HUES6 (cell line): Measurements from ENCODE around the gene AHRR.
"Not testable (repeated sequence)": the region's sequence is repeated elsewhere in the genome, so short reads cannot be mapped to it uniquely, and the experiment has no call there.

Source experiments
- H3K27ac ChIP-seq: 2 replicates; pipeline ENCODE4 v1.7.0; 2013; ENCODE audit warnings: low read depth, mild to moderate bottlenecking, low read length, inconsistent platforms
- H3K27me3 ChIP-seq: 2 replicates; pipeline ENCODE4 v1.6.1; 2013; ENCODE audit warnings: low read length; ENCODE audit not compliant: control insufficient read depth, insufficient read depth
- H3K36me3 ChIP-seq: 2 replicates; pipeline ENCODE4 v1.6.1; 2013; ENCODE audit warnings: low read length; ENCODE audit not compliant: control insufficient read depth, insufficient read depth
- H3K4me1 ChIP-seq: 2 replicates; pipeline ENCODE4 v1.6.1; 2013; ENCODE audit warnings: low read length; ENCODE audit not compliant: control insufficient read depth, insufficient read depth
- H3K4me3 ChIP-seq: 2 replicates; pipeline ENCODE4 v1.5.1; 2013; ENCODE audit warnings: low read depth, low read length
- H3K9ac ChIP-seq: one replicate; pipeline ENCODE4 v1.6.1; 2013; ENCODE audit warnings: mild to moderate bottlenecking, low read length
- H3K9me3 ChIP-seq: 2 replicates; pipeline ENCODE4 v1.6.1; 2013; ENCODE audit warnings: low read depth, low read length; ENCODE audit not compliant: control insufficient read depth, insufficient read depth

Gene AHRR

DNA sequence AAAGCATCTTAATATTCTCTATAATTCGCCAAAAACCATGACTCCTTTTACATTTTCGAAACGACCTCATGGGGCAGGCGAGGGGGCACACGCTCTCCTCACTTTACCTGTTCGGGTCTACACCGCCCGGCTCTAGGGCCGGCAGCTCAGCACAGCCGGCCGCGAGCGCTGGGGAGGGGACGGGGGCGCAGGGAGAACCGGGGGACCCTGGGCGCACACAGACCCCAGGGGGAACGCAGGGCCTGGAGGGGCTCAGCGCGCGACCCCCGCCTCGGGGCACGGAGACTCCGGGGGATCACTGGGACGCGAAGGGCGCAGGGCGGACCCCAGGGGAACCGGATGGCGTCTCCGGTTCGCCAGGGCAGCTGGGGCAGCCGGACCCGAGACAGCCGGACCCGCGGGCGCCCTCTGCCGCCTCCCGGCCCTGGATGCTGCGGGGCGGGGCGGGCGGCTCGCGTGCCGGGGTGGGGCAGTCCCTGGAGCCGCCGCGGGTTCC is at the start of gene AHRR:
Gene AHRR, plus strand, starts transcription at position 485 of the 496 bp plus-strand sequence. CDS start 22,189 bp downstream, outside the sequence.
- Histone ChIP-seq H3K9me3 (no peaks in the 10 kb centered on the region), H3K9ac (no peak within 1 kb of the TSS), H3K36me3 (0 out of 2 replicates have a peak, but pooled peaks cover 2% of the 10 kb centered on the region), H3K4me1 (peaks cover 4% of the 10 kb centered on the region; the same call in 1 of the 2 replicates), H3K27me3 (peaks cover 65% of the 10 kb centered on the region), H3K4me3 (peak within 1 kb of the TSS; percentile 85), H3K27ac (no peak within 1 kb of the TSS)

DNA sequence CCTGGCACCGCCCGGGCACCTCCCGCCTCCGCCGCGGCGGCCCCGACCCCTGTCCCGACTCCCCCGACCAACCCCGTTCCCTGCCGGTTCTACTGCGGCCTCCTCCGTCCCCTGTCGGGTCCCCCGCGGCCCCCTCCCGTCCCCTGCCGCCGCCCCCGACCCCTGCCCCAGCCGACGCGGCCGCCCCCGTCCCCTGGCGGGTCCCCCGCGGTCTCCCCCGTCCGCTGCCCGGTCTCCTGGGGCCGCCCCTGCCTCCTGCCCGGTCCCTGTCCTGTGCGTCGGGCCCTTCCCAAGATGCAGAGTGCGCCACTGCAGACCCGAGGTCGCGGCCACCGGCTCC is 49.7 kb upstream of the AHRR start:
- peak overlapping the region; percentile 82 for H3K4me3 ChIP-seq
- H3K36me3 ChIP-seq, result peaks cover 24% of the 10 kb centered on the region
- H3K9me3 ChIP-seq, H3K27me3 ChIP-seq, H3K4me1 ChIP-seq: not testable (repeated sequence)
- H3K27ac ChIP-seq, result peak overlapping the region; percentile 68; the same call in 1 of the 2 replicates
- peak overlapping the region; percentile 80 for H3K9ac ChIP-seq

DNA sequence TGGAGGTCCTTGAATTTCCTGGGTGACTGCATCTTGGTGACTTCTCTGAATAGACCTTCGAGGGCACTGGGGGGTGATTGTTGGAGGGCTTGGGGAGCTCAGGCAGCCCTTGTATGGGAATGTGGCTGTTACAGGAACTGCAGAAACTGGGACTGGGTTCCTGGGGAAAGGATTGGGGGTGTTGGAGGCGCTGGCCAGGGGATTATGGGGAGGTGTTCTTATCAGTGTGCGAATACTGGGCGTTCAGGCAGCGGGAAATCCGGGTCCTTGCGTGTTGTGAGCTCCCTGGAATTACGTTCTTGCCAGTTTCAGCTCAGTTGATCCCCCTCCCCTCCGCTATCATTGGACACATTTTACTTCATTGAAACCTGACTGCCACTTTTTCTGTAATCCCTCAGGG is 48.4 kb upstream of the AHRR start:
- peak overlapping the region; percentile 49; the same call in 1 of the 2 replicates for H3K4me3 ChIP-seq
- H3K27ac ChIP-seq, result not testable (repeated sequence)

DNA sequence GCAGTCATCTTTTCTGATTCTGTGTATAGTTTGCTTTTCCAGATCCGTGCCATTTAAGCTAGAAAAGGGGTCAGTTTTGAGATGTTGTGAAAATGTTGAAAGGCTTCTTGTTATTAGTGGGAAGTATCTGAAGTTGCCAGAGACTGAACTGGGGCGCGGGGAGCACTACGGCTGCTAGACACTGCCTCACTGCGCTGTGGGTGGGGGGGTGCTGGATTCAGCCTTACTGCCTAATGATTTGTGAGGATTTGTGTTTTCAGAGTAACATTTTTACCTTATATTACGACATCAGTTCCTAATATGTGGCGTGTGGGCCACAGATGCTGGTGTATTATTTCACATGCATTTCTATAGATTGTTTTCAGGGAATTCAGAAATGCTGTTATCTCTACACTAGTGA is 48.0 kb upstream of the AHRR start:
- not testable (repeated sequence) for H3K4me1 ChIP-seq, H3K9me3 ChIP-seq, H3K27me3 ChIP-seq, H3K9ac ChIP-seq, H3K27ac ChIP-seq
- Histone ChIP-seq H3K36me3 (peaks cover 24% of the 10 kb centered on the region), H3K4me3 (0 out of 2 replicates have a peak overlapping the region, but pooled peaks have one; percentile 49)

More for the DNA sequence above, 48.4 kb upstream of the AHRR start:
- H3K4me1 ChIP-seq, H3K9me3 ChIP-seq, H3K9ac ChIP-seq, H3K27me3 ChIP-seq: not testable (repeated sequence)
- peaks cover 24% of the 10 kb centered on the region for H3K36me3 ChIP-seq

DNA sequence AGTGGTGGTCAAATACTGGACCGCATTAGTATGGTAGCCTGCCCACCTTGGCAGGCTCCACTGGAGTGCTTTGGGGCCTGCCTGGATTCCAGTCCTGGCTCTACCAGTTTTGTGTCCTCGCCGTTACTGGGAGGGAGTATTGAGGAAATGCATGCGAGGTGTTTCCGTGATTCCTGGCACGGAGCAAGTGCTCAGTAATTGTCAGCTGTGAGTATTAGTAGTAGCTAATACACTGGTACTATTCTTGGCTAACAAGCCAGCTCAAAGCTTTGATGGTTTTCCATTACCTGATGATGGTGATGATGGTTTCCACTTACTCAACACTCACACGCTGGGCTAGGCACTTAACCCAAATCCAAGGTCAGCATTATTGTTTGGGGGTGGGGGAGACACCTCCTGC is 47.2 kb upstream of the AHRR start:
- not testable (repeated sequence) for H3K9ac ChIP-seq, H3K4me1 ChIP-seq, H3K9me3 ChIP-seq, H3K4me3 ChIP-seq, H3K27ac ChIP-seq, H3K27me3 ChIP-seq
- H3K36me3 ChIP-seq, result peaks cover 24% of the 10 kb centered on the region

DNA sequence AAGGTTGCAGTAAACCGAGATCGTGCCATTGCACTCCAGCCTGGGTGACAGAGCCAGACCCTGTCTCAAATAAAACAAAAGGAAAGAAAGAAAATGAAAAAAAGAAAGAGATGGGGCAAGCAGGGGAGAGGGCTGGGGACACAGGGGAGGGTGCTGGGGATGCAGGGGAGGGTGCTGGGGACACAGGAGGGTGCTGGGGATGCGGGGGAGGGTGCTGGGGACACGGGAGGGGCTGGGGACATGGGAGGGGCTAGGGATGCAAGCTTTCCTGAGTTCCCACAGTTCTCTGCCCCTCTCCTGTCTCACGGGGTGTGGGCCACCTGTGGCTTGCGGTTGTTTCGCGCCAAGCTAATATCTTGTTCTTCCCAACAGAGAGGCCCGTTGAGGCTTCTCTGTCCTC is 42.9 kb upstream of the AHRR start:
- H3K36me3 ChIP-seq, result peaks cover 38% of the 10 kb centered on the region

DNA sequence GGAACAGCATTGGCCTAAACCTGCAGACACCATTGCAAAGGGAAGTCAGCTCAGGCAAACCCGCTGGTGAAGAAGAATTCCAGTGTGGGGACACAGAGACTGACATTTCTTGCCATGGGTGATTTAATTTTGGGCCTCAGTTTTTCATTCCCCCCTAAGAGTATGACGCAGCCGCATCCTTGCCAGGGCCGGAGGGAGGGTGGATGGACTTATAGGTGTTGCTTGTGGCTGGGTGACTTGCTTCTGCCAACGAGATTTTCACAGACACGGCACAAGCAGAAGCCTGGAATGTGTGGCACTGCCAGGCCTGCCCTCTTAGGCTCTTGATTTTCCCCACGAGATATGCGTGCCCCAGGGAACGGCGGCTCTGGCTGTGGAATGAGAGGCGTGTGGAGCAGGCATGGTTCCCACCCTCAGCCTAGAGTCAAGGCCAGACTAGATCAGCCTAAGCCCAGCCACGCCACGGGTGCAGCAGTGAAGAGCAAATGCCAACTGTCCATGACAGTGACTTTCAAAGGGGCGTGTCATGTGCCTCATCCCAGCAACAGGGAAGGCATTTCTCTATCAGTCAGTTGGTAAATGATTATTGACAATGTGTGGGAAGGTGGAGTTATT is 42.4 kb upstream of the AHRR start:
- H3K4me3 ChIP-seq, H3K27me3 ChIP-seq, H3K27ac ChIP-seq, H3K4me1 ChIP-seq, H3K9ac ChIP-seq: not testable (repeated sequence)
- H3K36me3 ChIP-seq, result peaks cover 38% of the 10 kb centered on the region
- H3K9me3 ChIP-seq, result peaks cover 19% of the 10 kb centered on the region

More for the DNA sequence above, 42.9 kb upstream of the AHRR start:
- no peak overlapping the region for H3K27ac ChIP-seq
- H3K4me3 ChIP-seq, result no peak overlapping the region
- peaks cover 19% of the 10 kb centered on the region for H3K9me3 ChIP-seq
- no peak overlapping the region for H3K9ac ChIP-seq
- H3K27me3 ChIP-seq, result no peaks in the 10 kb centered on the region
- no peaks in the 10 kb centered on the region for H3K4me1 ChIP-seq

DNA sequence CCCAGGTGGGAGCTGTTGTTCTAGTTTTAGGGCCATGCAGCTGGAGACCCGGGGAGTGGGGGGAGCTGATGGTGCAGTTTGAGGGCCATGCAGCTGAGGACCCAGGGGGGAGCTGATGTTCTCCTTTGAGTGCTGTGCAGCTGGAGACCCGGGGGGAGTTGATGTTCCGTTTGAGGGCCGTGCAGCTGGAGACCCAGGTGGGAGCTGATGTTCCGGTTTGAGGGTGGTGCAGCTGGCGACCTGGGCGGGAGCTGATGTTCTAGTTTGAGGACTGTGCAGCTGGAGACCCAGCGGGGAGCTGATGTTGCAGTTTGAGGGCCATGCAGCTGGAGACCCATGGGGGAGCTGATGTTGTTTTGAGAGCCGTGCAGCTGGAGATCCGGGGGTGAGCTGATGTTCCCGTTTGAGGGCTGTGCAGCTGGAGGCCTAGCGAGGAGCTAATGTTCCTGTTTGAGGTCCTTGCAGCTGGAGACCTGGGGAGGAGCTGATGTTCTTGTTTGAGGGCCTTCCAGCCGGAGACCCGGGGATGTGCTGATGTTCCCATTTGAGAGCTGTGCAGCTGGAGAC is 35.4 kb upstream of the AHRR start:
- Histone ChIP-seq H3K36me3 (peaks cover 46% of the 10 kb centered on the region), H3K9me3 (peaks cover 19% of the 10 kb centered on the region), H3K27me3 (no peaks in the 10 kb centered on the region), H3K9ac (no peak overlapping the region), H3K4me1 (no peaks in the 10 kb centered on the region), H3K4me3 (no peak overlapping the region), H3K27ac (no peak overlapping the region)

DNA sequence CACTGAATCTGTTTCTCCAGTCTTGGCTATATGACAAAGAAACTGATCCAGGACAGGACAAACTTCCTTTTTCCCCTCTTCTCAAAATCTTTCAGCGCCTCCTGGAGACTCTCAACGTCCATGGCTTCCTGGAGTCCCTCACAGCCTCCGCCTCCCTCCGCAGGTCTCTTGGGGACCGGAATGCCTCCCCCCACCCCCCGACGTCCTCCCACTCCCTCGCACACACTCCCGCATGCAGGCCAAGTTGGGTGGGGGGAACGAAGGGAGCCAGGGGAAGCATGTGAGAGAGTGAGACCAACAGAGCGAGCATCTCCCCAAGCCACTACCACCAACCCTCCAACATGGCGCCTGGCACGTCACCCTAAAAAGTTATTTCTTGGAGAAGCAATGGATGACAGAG is 31.3 kb upstream of the AHRR start:
- not testable (repeated sequence) for H3K9ac ChIP-seq, H3K4me1 ChIP-seq, H3K27me3 ChIP-seq, H3K9me3 ChIP-seq, H3K4me3 ChIP-seq, H3K27ac ChIP-seq
- peaks cover 27% of the 10 kb centered on the region for H3K36me3 ChIP-seq

DNA sequence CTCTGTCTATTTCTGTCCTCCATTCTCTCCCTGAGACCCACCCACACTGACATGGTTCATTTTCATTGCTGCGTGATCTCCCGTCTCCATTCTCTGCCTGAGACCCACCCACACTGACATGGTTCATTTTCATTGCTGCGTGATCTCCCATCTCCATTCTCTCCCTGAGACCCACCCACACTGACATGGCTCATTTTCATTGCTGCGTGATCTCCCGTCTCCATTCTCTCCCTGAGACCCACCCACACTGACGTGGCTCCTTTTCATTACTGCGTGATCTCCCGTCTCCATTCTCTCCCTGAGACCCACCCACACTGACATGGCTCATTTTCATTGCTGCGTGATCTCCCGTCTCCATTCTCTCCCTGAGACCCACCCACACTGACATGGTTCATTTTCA is 30.2 kb upstream of the AHRR start:
- H3K9me3 ChIP-seq, H3K4me1 ChIP-seq, H3K4me3 ChIP-seq, H3K9ac ChIP-seq, H3K27me3 ChIP-seq, H3K27ac ChIP-seq: not testable (repeated sequence)
- peaks cover 16% of the 10 kb centered on the region for H3K36me3 ChIP-seq

DNA sequence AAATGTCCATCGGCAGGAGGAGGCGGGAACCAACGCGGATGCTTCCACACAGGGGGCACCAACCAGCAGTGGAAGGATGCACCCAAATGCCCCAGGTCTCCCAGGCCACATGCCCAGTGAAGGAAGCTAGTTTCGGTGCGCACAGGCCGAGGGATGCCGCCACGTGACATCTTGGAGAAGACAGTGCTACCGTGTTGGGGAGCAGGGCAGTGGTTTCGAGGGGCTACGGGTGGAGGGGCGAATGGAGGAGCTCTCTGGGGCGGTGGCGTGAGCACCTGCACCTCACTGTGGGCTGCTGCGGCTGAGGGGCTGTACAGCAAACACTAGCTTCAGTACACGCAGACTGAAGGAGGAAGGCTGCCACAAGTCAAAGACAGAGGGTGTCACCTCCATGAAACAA is 26.7 kb upstream of the AHRR start:
- H3K9me3 ChIP-seq, H3K27me3 ChIP-seq: not testable (repeated sequence)

More for the DNA sequence above, 26.7 kb upstream of the AHRR start:
- not testable (repeated sequence) for H3K4me3 ChIP-seq, H3K9ac ChIP-seq, H3K4me1 ChIP-seq, H3K27ac ChIP-seq, H3K36me3 ChIP-seq
